SU-DHL-6 (cell line): ENCODE data around the gene TSSC4.

Experiments used
- EZH2phosphoT487 ChIP-seq: fragments of 200-600 bp; sonication (generic), shearing (Covaris generic); conservative IDR thresholded peaks from 2 replicates; pipeline ENCODE4 v1.6.1; 2018; ENCODE audit warnings: mild to moderate bottlenecking, antibody characterized with exemption, low read length, moderate library complexity, mixed read lengths
- TF ChIP-seq, protein P1 (sequence below): fragments of 200-600 bp; sonication (generic); IDR thresholded peaks from one replicate; pipeline ENCODE4 v1.5.1; 2017; ENCODE audit warnings: antibody characterized with exemption, mild to moderate bottlenecking, low read length, moderate library complexity; ENCODE audit not compliant: insufficient read depth, poor library complexity, severe bottlenecking

DNA sequence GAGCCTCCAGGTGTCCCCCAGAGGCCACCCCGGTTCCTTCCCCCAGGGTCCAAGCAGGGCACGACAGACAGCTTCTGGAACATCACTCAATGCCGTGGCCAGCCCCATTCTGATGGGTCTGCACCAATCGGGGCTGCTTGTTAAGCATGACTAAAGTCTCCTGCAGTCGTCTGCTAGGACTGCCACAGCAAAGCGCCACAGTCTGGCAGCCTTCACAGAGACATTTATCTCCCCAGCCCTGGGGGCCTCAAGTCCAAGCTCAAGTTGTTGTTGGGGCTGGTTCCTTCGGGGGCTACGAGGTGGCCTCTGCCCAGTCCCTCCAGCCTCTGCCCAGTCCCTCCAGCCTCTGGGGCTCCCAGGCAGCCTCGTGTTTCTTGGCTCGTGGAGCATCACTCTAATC lies 37.4 kb upstream of the TSSC4 start:
- TF ChIP-seq, protein P1, sequence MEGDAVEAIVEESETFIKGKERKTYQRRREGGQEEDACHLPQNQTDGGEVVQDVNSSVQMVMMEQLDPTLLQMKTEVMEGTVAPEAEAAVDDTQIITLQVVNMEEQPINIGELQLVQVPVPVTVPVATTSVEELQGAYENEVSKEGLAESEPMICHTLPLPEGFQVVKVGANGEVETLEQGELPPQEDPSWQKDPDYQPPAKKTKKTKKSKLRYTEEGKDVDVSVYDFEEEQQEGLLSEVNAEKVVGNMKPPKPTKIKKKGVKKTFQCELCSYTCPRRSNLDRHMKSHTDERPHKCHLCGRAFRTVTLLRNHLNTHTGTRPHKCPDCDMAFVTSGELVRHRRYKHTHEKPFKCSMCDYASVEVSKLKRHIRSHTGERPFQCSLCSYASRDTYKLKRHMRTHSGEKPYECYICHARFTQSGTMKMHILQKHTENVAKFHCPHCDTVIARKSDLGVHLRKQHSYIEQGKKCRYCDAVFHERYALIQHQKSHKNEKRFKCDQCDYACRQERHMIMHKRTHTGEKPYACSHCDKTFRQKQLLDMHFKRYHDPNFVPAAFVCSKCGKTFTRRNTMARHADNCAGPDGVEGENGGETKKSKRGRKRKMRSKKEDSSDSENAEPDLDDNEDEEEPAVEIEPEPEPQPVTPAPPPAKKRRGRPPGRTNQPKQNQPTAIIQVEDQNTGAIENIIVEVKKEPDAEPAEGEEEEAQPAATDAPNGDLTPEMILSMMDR, result no peak
- no peak for TF ChIP-seq EZH2phosphoT487
